Upper lobe of right lung (tissue), 1 donor: ENCODE data around the gene ABI1. TPM values are rescaled to one million over a fixed set of nuclear protein-coding genes. Genes with fewer than 3 reads are reported as not detected.

Source experiments
- ATAC-seq: fragments of 200-7000 bp; cut with Tn5 transposase; one replicate; pipeline ENCODE4 v1.9.1; 2020; ENCODE audit warnings: mild to moderate bottlenecking, moderate library complexity
- DNase-seq: peaks from one replicate; pipeline ENCODE4 v3.0.0-alpha.2; 2020
- H3K27ac ChIP-seq: fragments of 200-600 bp; one replicate; pipeline ENCODE4 v1.8.0; 2022
- H3K27me3 ChIP-seq: fragments of 200-600 bp; one replicate; pipeline ENCODE4 v1.8.0; 2022; ENCODE audit warnings: mild to moderate bottlenecking
- H3K36me3 ChIP-seq: fragments of 200-600 bp; one replicate; pipeline ENCODE4 v1.8.0; 2022
- H3K4me1 ChIP-seq: fragments of 200-600 bp; one replicate; pipeline ENCODE4 v1.8.0; 2022
- H3K4me3 ChIP-seq: fragments of 200-600 bp; one replicate; pipeline ENCODE4 v1.8.0; 2022; ENCODE audit warnings: mild to moderate bottlenecking
- H3K9me3 ChIP-seq: fragments of 200-600 bp; one replicate; pipeline ENCODE4 v1.8.0; 2022
- CTCF ChIP-seq: fragments of 200-600 bp; IDR thresholded peaks from one replicate; pipeline ENCODE4 v1.8.0; 2022; ENCODE audit warnings: antibody characterized with exemption
- intact Hi-C: fragments of 100-400 bp; cut with DNase I; formaldehyde crosslinking; loops from one replicate; pipeline ENCODE4 v1.11.0; 2022
- total RNA-seq: library from RNA; stranded (reverse); fragmentation: NEBNext Ultra II Directional; extraction: Animal tissue kit (Norgen Biotek cat#: 25700); gene quantifications from one replicate; pipeline ENCODE4 v1.2.1, GENCODE V29; 2021
- donor health status: DM: no; HTN: yes; CAD: no; lungs with severe emphysema.

Gene ABI1
- total RNA-seq, 1 donor from 2014 or later: 52.4 TPM

- H3K9me3 ChIP-seq: no peaks in the 10 kb centered on the region
- H3K4me3 ChIP-seq: no peak overlapping the region
- H3K4me1 ChIP-seq: peaks cover 4% of the 10 kb centered on the region
- DNase-seq (no peak), ATAC-seq (no peak)
- no peak for TF ChIP-seq CTCF
- H3K27me3 ChIP-seq: no peaks in the 10 kb centered on the region
- no peak overlapping the region for H3K27ac ChIP-seq
- no peaks in the 10 kb centered on the region for H3K36me3 ChIP-seq
- intact Hi-C loops: no loop called here
Observed at GRCh38 chr10:26863351-26864076, 2.8 kb upstream of the ABI1 start.

- intact Hi-C loops: no loop called here
- H3K4me1 ChIP-seq: peaks cover 25% of the 10 kb centered on the region
- H3K4me3 ChIP-seq: peak overlapping the region; percentile 28
- H3K36me3 ChIP-seq: no peaks in the 10 kb centered on the region
- DNase-seq (no peak), ATAC-seq (no peak)
- no peaks in the 10 kb centered on the region for H3K27me3 ChIP-seq
- peak; percentile 75 for TF ChIP-seq CTCF
- H3K27ac ChIP-seq: peak overlapping the region; percentile 53
- no peaks in the 10 kb centered on the region for H3K9me3 ChIP-seq
Observed at GRCh38 chr10:26861205-26861998, 644 bp upstream of the ABI1 start.

- Histone ChIP-seq H3K9me3 (no peaks in the 10 kb centered on the region), H3K4me1 (peaks cover 36% of the 10 kb centered on the region), H3K27ac (peak overlapping the region; percentile 98), H3K36me3 (no peaks in the 10 kb centered on the region), H3K27me3 (no peaks in the 10 kb centered on the region), H3K4me3 (peak overlapping the region; percentile 99)
- intact Hi-C loops: no loop called here
- ATAC-seq (peak; percentile 57), DNase-seq (peak; percentile 84)
- TF ChIP-seq CTCF: no peak
Observed at GRCh38 chr10:26860102-26860442, 686 bp downstream of the ABI1 start.

- H3K27me3 ChIP-seq: no peaks in the 10 kb centered on the region
- no peak for TF ChIP-seq CTCF
- H3K4me1 ChIP-seq: peaks cover 42% of the 10 kb centered on the region
- peak overlapping the region; percentile 98 for H3K27ac ChIP-seq
- H3K4me3 ChIP-seq: peak overlapping the region; percentile 99
- H3K9me3 ChIP-seq: no peaks in the 10 kb centered on the region
- intact Hi-C loops: no loop called here
- no peak for ATAC-seq
- no peaks in the 10 kb centered on the region for H3K36me3 ChIP-seq
- no peak for DNase-seq
Observed at GRCh38 chr10:26859241-26860101, 1.3 kb downstream of the ABI1 start.

GRCh38 chr10:26858707-26859034 is 2.1 kb downstream of the ABI1 start:
- peak overlapping the region; percentile 98 for H3K27ac ChIP-seq
- intact Hi-C loops: no loop called here
- peak overlapping the region; percentile 99 for H3K4me3 ChIP-seq
- no peak for DNase-seq
- peaks cover 43% of the 10 kb centered on the region for H3K4me1 ChIP-seq
- no peak for TF ChIP-seq CTCF
- no peaks in the 10 kb centered on the region for H3K36me3 ChIP-seq
- no peak for ATAC-seq
- H3K27me3 ChIP-seq: no peaks in the 10 kb centered on the region
- no peaks in the 10 kb centered on the region for H3K9me3 ChIP-seq
